Measurements from ENCODE around the gene SLC9A3.
"Not testable (repeated sequence)": the region's sequence is repeated elsewhere in the genome, so short reads cannot be mapped to it uniquely, and the experiment has no call there.

SLC9A3 gene

DNA sequence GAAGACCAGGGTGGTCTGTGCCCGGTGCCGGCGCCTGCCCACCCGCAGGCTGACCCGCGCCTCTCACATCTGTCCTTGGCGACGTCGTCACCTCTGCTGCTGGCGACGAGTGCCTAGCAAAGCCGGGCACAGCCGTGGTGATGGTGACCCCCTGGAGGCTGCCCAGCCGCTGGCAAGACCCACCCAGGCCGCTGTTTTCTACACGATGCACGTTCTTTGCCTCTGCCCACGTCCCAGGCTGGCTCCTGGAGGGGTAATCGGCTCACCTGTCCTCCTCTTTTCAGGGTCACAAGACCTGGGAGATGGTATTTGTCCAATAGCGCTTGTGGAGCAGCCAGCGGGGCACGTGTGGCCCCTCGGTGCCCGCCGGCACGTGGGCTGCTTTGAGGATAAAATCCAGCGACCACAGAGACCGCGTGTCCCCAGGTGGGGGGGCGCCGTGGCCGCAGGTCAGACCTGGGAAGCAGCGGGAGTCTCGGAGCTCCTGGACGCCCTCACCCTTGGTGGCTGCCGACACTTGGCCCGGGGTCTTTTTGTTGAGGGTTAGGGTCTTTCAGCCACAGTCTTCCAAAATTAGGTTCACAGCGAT, 29.5 kb downstream of the SLC9A3 start:
- ATAC-seq (replicated peaks) (no peak), DNase-seq (no peak)
- peaks cover 0 to 3% of the 10 kb centered on the region in 2 donors for H3K36me3 Mint-ChIP-seq
- H3K27ac Mint-ChIP-seq, result no peak overlapping the region
- H3K4me1 Mint-ChIP-seq, result peaks cover 0 to 4% of the 10 kb centered on the region in 2 donors
- H3K9me3 Mint-ChIP-seq, result peaks cover 0 to 1% of the 10 kb centered on the region in 2 donors
- no peak overlapping the region for H3K4me3 Mint-ChIP-seq
- H3K27me3 Mint-ChIP-seq, result peaks cover 25 to 84% of the 10 kb centered on the region in 2 donors

DNA sequence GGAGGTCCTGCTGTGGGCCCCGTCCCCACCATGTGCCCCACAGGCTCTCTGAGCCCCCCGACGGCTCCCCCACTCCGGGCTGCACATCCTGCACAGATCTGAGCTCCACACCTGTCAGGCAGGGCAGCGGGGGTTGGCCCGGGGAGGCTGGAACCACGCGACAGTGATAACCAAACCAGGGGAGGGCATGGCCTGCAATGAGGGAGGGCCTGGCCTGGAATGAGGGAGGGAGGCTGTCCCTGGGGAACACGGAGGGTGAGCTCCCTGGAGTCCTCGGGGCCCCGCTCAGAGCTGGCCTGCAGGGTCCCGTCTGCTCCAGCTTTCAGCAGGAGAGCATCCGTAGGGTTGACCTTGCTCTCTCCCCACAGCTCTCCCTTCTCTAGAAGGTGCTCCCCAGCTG, 30.5 kb downstream of the SLC9A3 start:
- ATAC-seq (replicated peaks) (peak in 1 of 2 donors; percentile 32), DNase-seq (no peak)
- H3K4me3 Mint-ChIP-seq, result no peak overlapping the region
- no peak overlapping the region for H3K27ac Mint-ChIP-seq
- H3K36me3 Mint-ChIP-seq, result peaks cover 0 to 3% of the 10 kb centered on the region in 2 donors
- peaks cover 0 to 1% of the 10 kb centered on the region in 2 donors for H3K9me3 Mint-ChIP-seq
- H3K4me1 Mint-ChIP-seq, result peaks cover 0 to 4% of the 10 kb centered on the region in 2 donors
- H3K27me3 Mint-ChIP-seq, result peaks cover 22 to 84% of the 10 kb centered on the region in 2 donors

- Mint-ChIP-seq H3K4me3 (no peak overlapping the region), H3K27ac (no peak overlapping the region), H3K27me3 (peaks cover 17 to 84% of the 10 kb centered on the region in 2 donors), H3K4me1 (peaks cover 0 to 3% of the 10 kb centered on the region in 2 donors), H3K9me3 (peaks cover 0 to 1% of the 10 kb centered on the region in 2 donors), H3K36me3 (peaks cover 0 to 3% of the 10 kb centered on the region in 2 donors)
- ATAC-seq (replicated peaks) (no peak), DNase-seq (no peak)
These were observed 31.0 kb downstream of the SLC9A3 start for GRCh38 chr5:493119-493701.

DNA sequence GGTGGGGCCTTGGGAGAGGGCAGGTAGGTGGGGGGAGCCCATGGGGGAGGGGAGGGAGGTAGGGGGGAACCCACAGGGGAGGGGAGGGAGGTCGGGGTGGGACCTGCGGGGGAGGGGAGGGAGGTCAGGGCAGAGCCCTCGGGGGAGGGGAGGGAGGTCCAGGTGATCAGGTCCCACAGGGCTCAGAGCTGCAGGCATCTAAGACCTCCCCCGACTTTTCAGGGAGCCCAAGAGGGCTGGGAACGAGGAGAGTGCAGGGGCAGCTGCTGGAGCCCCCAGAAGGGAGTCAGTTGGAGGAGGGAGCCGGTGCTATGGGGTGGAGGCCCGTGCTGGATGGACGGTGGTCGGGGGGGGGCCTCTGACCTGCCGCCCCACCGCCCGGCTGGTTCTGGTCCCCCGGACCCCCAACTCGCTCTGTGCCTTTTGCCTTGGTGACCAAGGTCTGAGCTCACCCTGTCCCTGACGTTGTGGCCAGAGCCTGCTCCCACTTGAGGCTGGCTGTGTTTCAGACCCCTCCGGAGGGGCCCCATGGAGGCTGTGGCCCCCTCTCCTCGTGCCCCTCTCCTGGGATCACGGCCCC, 31.8 kb downstream of the SLC9A3 start:
- H3K4me1 Mint-ChIP-seq, result peaks cover 0 to 1% of the 10 kb centered on the region in 2 donors
- H3K27me3 Mint-ChIP-seq, result peaks cover 19 to 86% of the 10 kb centered on the region in 2 donors
- no peak overlapping the region for H3K4me3 Mint-ChIP-seq
- DNase-seq (no peak), ATAC-seq (replicated peaks) (no peak)
- peaks cover 0 to 1% of the 10 kb centered on the region in 2 donors for H3K9me3 Mint-ChIP-seq
- peaks cover 0 to 3% of the 10 kb centered on the region in 2 donors for H3K36me3 Mint-ChIP-seq
- H3K27ac Mint-ChIP-seq, result no peak overlapping the region

- peaks cover 0 to 1% of the 10 kb centered on the region in 2 donors for H3K4me1 Mint-ChIP-seq
- H3K27ac Mint-ChIP-seq, result no peak overlapping the region
- ATAC-seq (replicated peaks) (no peak), DNase-seq (no peak)
- H3K9me3 Mint-ChIP-seq, result peaks cover 0 to 1% of the 10 kb centered on the region in 2 donors
- peaks cover 0 to 3% of the 10 kb centered on the region in 2 donors for H3K36me3 Mint-ChIP-seq
- H3K4me3 Mint-ChIP-seq, result no peak overlapping the region
- H3K27me3 Mint-ChIP-seq, result peaks cover 19 to 80% of the 10 kb centered on the region in 2 donors
These were observed 32.4 kb downstream of the SLC9A3 start for GRCh38 chr5:491856-492155.

DNA sequence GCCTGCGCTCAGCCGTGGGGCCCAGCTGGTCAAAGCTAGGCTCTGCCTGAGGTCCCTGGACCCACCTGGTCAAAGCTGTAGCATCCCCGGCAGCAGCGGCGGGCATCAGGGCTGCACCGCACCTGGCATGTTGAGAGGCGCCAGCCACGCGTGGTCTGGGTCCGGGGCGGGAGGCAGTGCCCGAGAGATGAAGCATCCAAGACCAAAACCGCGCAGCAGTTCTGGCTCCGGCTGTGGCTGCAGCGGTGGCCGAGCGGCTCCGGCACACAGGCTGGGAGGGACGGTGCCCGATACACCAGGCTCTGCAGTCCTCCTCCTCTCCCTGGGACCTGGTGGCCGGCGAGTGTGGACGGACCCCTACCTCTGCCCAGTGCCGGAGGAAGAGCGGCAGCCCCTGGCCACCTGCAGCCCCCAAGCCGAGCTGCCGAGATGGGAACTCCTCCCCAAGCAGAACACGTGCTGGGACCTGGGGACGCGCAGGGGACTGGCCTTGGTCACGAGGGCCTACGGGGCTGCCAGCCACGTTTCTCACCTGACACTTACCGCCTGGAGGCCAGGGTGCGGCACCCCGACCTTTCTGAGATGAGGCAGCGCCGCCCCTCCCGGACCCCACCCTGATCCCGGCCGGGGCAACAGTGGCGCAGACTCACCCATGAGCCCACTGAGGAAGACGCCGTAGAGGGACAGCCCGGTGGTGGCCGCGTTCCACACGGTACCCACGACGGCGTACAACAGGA, 33.0 kb downstream of the SLC9A3 start:
- Mint-ChIP-seq H3K9me3 (peaks cover 0 to 3% of the 10 kb centered on the region in 2 donors), H3K4me1 (peaks cover 3 to 4% of the 10 kb centered on the region in 2 donors), H3K4me3 (no peak overlapping the region), H3K36me3 (peaks cover 0 to 6% of the 10 kb centered on the region in 2 donors), H3K27ac (no peak overlapping the region), H3K27me3 (peaks cover 22 to 78% of the 10 kb centered on the region in 2 donors)
- no peak for ATAC-seq (replicated peaks)
- no peak for DNase-seq

DNA sequence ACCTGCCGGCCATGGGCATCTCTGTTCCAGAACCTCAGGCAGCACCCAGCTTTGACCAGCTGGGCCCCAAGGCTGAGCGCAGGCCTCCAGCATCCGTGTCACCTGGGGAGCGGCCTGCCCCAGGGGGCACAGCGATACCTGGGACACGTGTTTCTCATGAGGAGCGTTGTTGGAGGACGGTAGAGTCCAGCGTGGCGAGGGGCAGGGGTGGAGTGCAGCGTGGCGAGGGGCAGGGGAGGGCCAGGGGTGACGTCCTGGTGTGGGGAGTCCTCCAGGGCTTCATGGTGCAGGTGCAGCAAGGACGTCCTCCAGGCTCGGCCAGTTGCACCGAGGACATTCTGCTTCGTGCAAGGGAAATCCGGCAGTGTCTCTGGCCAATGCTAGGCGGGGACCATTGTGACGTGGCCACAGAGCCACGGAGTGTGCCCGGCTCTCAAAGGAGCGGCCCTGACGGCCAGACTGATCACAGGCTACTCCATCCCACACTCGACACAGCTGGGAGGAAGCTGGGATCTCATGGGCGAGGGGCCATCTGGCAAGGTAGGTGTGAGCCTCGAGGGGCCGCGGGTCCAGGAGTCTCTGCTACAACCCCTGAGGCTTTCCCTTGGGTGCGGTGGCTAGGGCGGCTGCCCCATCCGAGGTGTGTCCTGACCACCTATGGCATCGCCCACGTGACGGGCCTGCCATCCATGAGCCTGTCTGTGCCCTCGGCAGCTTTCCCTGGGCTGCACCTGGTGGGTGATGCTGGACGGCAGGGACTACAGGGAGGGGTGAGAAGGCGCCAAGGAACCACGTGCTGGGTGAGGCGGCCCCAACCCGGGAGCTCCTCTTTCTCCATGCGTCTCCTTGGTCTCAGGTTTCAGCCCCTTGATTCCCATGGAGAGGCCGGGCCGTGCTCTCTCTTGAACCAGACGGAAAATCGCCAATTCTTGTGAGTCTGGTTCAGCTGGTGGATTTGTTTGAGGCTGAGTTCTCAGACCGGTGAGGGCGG, 33.8 kb downstream of the SLC9A3 start:
- H3K4me1 Mint-ChIP-seq, result peaks cover 7 to 12% of the 10 kb centered on the region in 2 donors
- H3K9me3 Mint-ChIP-seq, result peaks cover 0 to 3% of the 10 kb centered on the region in 2 donors
- H3K4me3 Mint-ChIP-seq, result no peak overlapping the region
- no peak for DNase-seq
- peaks cover 0 to 4% of the 10 kb centered on the region in 2 donors for H3K36me3 Mint-ChIP-seq
- ATAC-seq (replicated peaks), result no peak
- no peak overlapping the region for H3K27ac Mint-ChIP-seq
- H3K27me3 Mint-ChIP-seq, result peaks cover 22 to 81% of the 10 kb centered on the region in 2 donors

DNA sequence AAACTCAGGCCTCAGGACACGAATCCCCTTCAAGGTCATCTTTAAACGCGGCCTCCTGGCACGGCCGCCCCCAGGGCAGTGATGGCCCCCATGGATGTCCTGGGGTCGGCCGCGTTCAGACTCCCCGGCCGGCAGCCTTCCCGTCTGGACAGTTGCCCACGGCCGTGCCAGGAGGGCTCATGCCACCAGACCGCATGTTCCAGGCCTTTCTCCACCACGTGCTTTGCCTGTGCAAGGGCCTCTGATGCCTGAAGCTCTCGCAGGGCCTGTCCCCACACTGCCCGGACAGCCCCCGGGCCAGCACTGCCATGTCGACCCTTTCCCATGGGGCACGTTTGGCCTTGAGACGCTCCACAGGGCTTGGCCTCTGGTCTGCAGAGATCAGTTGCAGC, 34.6 kb downstream of the SLC9A3 start:
- Mint-ChIP-seq H3K4me1 (peaks cover 8 to 13% of the 10 kb centered on the region in 2 donors), H3K36me3 (peaks cover 0 to 4% of the 10 kb centered on the region in 2 donors), H3K27me3 (peaks cover 26 to 85% of the 10 kb centered on the region in 2 donors), H3K27ac (no peak overlapping the region), H3K4me3 (no peak overlapping the region), H3K9me3 (peaks cover 0 to 3% of the 10 kb centered on the region in 2 donors)
- ATAC-seq (replicated peaks) (no peak), DNase-seq (no peak)

- no peak overlapping the region for H3K4me3 Mint-ChIP-seq
These were observed 35.2 kb downstream of the SLC9A3 start for GRCh38 chr5:488744-489688.

GRCh38 chr5:488241-488640, 36.0 kb downstream of the SLC9A3 start:
- ATAC-seq (replicated peaks) (no peak), DNase-seq (no peak)
- peaks cover 0 to 3% of the 10 kb centered on the region in 2 donors for H3K9me3 Mint-ChIP-seq
- peaks cover 26 to 83% of the 10 kb centered on the region in 2 donors for H3K27me3 Mint-ChIP-seq
- no peak overlapping the region for H3K27ac Mint-ChIP-seq
- H3K36me3 Mint-ChIP-seq, result peaks cover 0 to 4% of the 10 kb centered on the region in 2 donors
- no peak overlapping the region for H3K4me3 Mint-ChIP-seq
- peaks cover 8 to 13% of the 10 kb centered on the region in 2 donors for H3K4me1 Mint-ChIP-seq

More at GRCh38 chr5:488744-489688, 35.2 kb downstream of the SLC9A3 start:
- Mint-ChIP-seq H3K4me1 (peaks cover 8 to 13% of the 10 kb centered on the region in 2 donors), H3K9me3 (peaks cover 0 to 3% of the 10 kb centered on the region in 2 donors), H3K36me3 (peaks cover 0 to 4% of the 10 kb centered on the region in 2 donors), H3K27me3 (peaks cover 26 to 87% of the 10 kb centered on the region in 2 donors), H3K27ac (no peak overlapping the region)
- DNase-seq (no peak), ATAC-seq (replicated peaks) (no peak)

GRCh38 chr5:486597-486996, 37.7 kb downstream of the SLC9A3 start:
- ATAC-seq (replicated peaks); H3K9me3 Mint-ChIP-seq; DNase-seq; H3K36me3 Mint-ChIP-seq; H3K4me3 Mint-ChIP-seq: not testable (repeated sequence)
- Mint-ChIP-seq H3K4me1 (peaks cover 7 to 14% of the 10 kb centered on the region in 2 donors), H3K27ac (peak overlapping the region; percentile 75), H3K27me3 (peaks cover 24 to 85% of the 10 kb centered on the region in 2 donors)

DNA sequence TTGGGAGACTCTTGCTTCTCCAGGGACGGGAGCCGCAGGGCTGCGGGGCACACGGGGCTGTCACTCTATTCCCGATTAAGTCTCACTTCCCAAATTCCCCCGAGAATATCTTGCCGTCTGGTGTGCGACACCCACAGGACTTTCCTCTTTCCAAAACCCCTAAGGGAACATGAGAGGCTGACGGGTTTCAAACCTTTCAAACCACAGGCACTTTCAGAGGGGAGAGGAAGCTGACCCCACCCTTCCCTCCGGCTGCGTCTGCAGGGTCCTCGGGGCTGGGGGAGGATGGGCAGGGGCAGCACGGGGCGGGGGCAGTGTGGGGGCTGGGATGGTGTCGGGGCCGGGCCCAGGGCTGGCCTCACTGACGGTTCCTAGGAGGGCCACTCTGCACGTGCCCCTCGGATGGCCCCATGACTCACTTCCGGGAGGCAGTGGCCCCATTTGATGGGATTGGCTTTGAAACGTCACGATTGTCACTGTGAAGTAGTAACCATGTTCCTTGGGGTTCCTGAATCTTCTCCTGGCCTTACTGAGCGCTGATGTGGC, 38.2 kb downstream of the SLC9A3 start:
- peak overlapping the region; percentile 75 for H3K27ac Mint-ChIP-seq
- ATAC-seq (replicated peaks), result no peak
- H3K36me3 Mint-ChIP-seq, result peaks cover 3 to 8% of the 10 kb centered on the region in 2 donors
- peaks cover 0 to 3% of the 10 kb centered on the region in 2 donors for H3K9me3 Mint-ChIP-seq
- no peak overlapping the region for H3K4me3 Mint-ChIP-seq
- DNase-seq, result no peak
- peaks cover 28 to 85% of the 10 kb centered on the region in 2 donors for H3K27me3 Mint-ChIP-seq
- H3K4me1 Mint-ChIP-seq, result peaks cover 7 to 19% of the 10 kb centered on the region in 2 donors
